ENCODE results near the gene KCNMA1.
A peak's percentile ranks its signal among the peaks of the same experiment; 100 is the strongest.

KCNMA1 gene

DNA sequence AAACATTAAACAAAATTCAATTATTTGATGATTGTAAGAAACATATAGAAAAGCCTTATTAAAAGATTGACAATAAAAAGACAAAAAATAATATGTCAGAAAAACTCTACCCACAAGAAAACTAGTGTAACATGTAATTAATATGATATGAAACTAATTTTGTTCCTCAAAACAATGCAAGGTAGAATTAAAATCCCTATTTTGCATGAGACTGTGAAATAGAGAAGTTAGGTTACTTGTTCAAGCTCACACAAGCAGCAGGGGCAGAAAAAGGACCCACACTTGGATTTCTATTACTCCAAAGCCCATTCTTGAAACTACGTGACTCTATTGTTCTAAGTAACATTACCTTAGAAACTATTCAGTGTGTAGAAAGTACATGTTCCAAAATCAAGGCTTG is 96.4 kb downstream of the KCNMA1 start:
- DNase-seq (ENCODE audit: extremely low read depth, low read depth): no peak
- TF ChIP-seq, protein P1, sequence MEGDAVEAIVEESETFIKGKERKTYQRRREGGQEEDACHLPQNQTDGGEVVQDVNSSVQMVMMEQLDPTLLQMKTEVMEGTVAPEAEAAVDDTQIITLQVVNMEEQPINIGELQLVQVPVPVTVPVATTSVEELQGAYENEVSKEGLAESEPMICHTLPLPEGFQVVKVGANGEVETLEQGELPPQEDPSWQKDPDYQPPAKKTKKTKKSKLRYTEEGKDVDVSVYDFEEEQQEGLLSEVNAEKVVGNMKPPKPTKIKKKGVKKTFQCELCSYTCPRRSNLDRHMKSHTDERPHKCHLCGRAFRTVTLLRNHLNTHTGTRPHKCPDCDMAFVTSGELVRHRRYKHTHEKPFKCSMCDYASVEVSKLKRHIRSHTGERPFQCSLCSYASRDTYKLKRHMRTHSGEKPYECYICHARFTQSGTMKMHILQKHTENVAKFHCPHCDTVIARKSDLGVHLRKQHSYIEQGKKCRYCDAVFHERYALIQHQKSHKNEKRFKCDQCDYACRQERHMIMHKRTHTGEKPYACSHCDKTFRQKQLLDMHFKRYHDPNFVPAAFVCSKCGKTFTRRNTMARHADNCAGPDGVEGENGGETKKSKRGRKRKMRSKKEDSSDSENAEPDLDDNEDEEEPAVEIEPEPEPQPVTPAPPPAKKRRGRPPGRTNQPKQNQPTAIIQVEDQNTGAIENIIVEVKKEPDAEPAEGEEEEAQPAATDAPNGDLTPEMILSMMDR (IDR thresholded peaks at IDR 0.05; ENCODE audit: low read depth, low read length): no peak

DNA sequence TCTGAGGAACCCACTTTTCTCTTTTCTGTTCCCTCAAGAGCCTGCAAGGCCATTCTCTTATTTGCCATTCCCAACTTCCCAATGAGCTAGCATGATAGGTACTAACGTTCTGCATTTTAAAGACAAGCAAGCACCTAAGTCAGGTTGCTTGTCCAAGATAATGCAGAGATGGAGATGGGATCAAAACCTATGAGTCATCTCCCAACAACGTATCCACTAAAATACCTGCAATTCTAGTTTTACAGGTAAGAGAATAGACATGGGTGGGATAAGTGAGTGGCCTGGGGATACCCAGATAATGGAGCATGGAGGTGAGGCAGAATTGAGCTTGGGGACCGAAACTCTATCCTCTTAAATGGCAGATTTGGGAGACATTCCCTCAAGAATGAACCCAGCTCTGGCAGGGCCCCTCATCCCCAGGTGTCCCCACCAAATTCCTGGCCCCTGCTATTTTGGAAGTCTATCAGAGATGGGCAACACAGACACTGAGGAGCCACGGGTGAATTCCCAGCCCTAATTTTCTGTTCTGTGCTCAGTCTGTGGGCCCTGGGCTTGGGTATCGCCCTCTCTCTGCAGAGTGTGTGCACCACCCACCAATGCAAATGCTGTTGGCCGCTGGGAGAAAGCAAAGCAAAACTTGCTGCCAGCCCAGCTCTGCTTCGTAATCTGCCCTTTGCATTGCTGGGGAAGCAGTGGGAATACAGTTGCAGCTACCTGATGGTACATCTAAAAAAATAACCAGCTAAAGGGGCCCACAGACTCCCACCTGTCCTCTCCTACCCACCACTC is 98.3 kb downstream of the KCNMA1 start:
- TF ChIP-seq, protein P1 (IDR thresholded peaks at IDR 0.05; ENCODE audit: low read depth, low read length): no peak
- no peak for DNase-seq (ENCODE audit: extremely low read depth, low read depth)

DNA sequence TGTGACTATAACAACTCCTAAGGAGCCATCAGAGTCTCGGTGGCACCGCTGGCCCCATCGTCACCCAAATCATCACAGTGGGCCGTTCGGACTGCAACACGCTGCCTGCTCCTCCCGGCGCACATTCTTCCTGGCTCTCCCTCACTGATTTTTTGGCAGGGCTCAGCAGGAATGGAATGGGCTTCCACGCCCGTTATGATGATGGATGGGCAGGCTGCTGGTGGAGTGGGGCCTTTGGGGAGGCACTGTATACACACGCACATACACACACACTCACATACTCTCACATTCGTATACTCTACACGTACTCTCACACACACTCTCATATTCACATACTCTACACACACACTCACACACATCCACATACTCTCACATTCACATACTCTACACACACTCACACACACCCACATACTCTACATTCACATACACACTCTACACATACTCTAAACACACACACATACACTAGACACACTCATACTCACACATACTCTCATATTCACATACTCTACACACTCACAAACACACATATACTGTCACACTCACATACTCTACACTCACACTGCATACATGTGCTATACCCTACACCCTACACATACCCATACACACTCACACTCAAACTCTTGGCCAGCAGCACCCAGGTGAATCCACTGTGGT is 99.8 kb downstream of the KCNMA1 start:
- TF ChIP-seq, protein P1 (IDR thresholded peaks at IDR 0.05; ENCODE audit: low read depth, low read length): no peak
- no peak for DNase-seq (ENCODE audit: extremely low read depth, low read depth)

DNA sequence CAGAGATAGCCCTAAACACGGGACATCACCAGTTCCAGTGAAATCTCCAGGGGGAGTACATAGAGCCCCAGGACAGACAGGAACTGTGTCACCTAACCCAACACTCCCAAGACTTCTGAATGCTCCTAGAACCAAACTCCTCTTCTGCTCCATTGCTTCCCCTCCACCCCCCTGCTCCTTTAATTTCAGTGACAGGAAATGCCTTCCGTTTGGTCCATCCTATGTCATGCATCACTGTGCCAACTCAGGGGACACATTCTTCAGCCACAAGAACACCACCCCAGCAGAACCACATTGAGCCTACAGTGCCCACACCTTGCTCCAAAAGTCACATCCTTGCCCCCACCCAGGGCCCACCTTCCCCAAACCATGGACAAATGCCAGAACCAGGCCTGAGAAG is 100.5 kb downstream of the KCNMA1 start:
- TF ChIP-seq, protein P1 (IDR thresholded peaks at IDR 0.05; ENCODE audit: low read depth, low read length): no peak
- DNase-seq (ENCODE audit: extremely low read depth, low read depth): no peak

DNA sequence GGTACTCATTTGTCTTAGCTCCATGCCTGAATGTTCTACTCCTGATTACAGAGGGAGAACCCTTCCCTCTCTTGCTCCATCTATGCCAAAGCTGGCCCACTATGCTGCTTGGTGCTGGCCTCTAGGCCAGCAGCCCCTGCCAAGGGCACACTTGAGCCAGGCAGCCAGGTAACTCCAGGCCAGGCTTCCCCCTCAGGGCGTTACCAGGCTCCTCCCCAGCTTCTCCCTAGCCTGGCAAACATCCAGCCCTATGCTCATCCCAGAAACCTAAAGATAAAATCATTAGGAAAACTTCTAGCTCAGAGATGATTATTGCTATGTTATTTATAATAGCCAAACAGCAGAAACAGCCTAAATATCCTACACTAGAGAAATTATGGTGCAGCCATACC is 103.7 kb downstream of the KCNMA1 start:
- no peak for DNase-seq (ENCODE audit: extremely low read depth, low read depth)
- TF ChIP-seq, protein P1 (IDR thresholded peaks at IDR 0.05; ENCODE audit: low read depth, low read length): no peak

DNA sequence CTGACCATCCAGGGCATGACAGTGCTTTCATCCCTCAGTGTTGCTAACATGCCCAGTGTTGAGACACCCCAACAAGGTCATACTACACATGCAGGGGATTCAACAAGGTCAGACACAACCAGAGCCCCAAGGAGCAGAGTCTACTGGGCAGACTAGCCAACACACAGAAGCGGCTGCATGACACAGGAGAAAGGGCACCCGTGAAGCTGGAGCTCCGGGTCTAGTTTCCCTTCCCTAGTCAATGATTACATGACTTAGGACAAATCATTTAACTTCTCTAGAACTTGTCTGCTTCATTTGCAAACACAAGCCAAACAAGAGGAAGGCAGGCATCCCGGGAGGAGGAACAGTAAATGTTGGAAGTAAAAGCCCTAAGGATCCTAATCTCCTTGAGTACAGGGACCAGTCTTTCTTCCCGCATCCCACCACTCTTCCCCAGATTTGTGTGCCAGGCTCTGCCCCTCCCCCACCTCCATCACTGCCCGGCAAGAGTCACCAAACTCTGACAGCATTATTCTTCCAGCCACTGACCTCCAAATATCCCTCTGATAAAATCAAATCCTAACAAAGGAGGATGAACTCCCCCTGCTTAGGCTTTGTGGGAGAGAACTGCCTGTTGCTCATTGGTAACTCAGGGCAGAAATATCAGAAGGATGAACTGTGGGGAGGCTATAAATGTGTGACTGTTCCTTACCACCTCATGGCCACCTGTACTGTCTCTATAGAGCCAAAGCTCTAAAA is 104.3 kb downstream of the KCNMA1 start:
- TF ChIP-seq, protein P1 (IDR thresholded peaks at IDR 0.05; ENCODE audit: low read depth, low read length): no peak

DNA sequence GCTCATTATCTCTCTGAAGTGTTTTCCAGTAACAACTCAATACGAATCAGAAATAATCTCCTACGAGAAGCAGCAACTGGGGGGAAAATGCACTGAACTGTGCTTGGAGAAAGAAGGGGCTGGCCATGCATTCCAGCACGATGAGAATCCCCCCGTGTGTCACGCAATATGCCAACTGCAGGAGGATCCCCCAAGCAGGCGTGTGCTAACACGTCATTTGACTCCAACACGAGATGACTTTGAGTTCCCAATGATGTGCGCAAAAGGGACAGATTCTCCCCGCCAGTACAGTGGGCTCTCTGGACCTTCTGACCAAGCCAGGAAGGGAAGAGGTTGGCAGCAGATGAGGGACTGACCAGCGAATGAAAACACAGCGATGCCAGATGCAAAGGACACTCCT is 105.5 kb downstream of the KCNMA1 start:
- peak; percentile 46 for DNase-seq (ENCODE audit: extremely low read depth, low read depth)

More for the DNA sequence above, 104.3 kb downstream of the KCNMA1 start:
- no peak for DNase-seq (ENCODE audit: extremely low read depth, low read depth)

More for the DNA sequence above, 105.5 kb downstream of the KCNMA1 start:
- TF ChIP-seq, protein P1 (IDR thresholded peaks at IDR 0.05; ENCODE audit: low read depth, low read length): no peak

All from AG09319 (cell line).